A549 (cell line): ENCODE measurements around the gene TMA7B.

ENCODE experiments used
- KDM1A ChIP-seq: fragments of 200-600 bp; sonication (generic); IDR thresholded peaks from 2 replicates; pipeline ENCODE4 v1.6.1; 2016; ENCODE audit warnings: low read depth, mild to moderate bottlenecking
- POLR2A ChIP-seq: IDR thresholded peaks from 2 replicates; pipeline ENCODE4 v1.6.1; 2012; ENCODE audit warnings: mild to moderate bottlenecking, low read length
- TF ChIP-seq, protein P1 (sequence below): fragments of >200 bp; sonication (Bioruptor Twin); formaldehyde crosslinking; IDR thresholded peaks from 3 replicates; pipeline ENCODE4 v1.5.1; 2016
- TF ChIP-seq, protein P2 (sequence below): fragments of 150-350 bp; IDR thresholded peaks from 2 replicates; pipeline ENCODE4 v1.6.1; 2014; ENCODE audit warnings: low read depth, mild to moderate bottlenecking, low read length

DNA sequence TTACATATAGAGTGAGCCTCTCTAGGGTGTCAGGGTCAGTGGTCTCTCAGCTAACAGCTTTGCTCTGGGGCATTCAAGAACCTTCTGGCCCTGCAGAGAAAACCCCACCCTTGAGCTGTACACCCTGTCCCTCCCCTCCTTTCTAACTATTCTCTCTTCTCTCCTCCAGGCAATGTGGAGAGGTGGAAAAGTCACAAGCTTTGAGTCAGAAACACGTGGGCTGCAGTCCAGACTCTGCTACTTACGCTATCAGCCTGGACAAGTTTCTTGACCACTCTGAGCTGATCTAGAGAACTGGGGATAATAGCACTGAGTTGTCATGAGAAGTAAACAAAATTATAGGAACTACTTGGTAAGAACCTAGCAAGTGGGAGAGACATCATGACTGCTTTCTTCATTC lies 23.8 kb downstream of the TMA7B start:
- TF ChIP-seq, protein P1, sequence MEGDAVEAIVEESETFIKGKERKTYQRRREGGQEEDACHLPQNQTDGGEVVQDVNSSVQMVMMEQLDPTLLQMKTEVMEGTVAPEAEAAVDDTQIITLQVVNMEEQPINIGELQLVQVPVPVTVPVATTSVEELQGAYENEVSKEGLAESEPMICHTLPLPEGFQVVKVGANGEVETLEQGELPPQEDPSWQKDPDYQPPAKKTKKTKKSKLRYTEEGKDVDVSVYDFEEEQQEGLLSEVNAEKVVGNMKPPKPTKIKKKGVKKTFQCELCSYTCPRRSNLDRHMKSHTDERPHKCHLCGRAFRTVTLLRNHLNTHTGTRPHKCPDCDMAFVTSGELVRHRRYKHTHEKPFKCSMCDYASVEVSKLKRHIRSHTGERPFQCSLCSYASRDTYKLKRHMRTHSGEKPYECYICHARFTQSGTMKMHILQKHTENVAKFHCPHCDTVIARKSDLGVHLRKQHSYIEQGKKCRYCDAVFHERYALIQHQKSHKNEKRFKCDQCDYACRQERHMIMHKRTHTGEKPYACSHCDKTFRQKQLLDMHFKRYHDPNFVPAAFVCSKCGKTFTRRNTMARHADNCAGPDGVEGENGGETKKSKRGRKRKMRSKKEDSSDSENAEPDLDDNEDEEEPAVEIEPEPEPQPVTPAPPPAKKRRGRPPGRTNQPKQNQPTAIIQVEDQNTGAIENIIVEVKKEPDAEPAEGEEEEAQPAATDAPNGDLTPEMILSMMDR: no peak
- no peak for TF ChIP-seq KDM1A
- no peak for TF ChIP-seq POLR2A
- TF ChIP-seq, protein P2, sequence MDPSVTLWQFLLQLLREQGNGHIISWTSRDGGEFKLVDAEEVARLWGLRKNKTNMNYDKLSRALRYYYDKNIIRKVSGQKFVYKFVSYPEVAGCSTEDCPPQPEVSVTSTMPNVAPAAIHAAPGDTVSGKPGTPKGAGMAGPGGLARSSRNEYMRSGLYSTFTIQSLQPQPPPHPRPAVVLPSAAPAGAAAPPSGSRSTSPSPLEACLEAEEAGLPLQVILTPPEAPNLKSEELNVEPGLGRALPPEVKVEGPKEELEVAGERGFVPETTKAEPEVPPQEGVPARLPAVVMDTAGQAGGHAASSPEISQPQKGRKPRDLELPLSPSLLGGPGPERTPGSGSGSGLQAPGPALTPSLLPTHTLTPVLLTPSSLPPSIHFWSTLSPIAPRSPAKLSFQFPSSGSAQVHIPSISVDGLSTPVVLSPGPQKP: no peak
